Caco-2 (cell line): ENCODE data around the gene ETDC. TPM values are rescaled to one million over a fixed set of nuclear protein-coding genes. Genes with fewer than 3 reads are reported as not detected.

Source experiments
- BruUV-seq: library from RNA; stranded (reverse); fragments of 400-500 nt; replicated peaks from 2 replicates; lab custom pipeline; 2021; lab: Mats Ljungman, UMichigan
- CTCF ChIA-PET: fragments of 300-600 bp; sonication (Branson Sonifier 250); formaldehyde crosslinking; loops from one replicate; lab custom pipeline; 2022; ENCODE audit warnings: antibody characterized with exemption; lab: Charles Lee
- POLR2A ChIA-PET: fragments of 300-600 bp; sonication (Branson Sonifier 250); formaldehyde crosslinking; loops from one replicate; lab custom pipeline; 2022; ENCODE audit warnings: antibody characterized with exemption; lab: Charles Lee
- DNase-seq, 2 experiments: peaks; one replicate each; pipeline versions ENCODE4 v3.0.0 to v3.0.0-alpha.2; 2020 to 2022
- H3K27me3 ChIP-seq: replicated peaks from 2 replicates; pipeline ENCODE4 v1.6.0; 2011; ENCODE audit warnings: low read length; ENCODE audit not compliant: control insufficient read depth, insufficient read depth
- H3K36me3 ChIP-seq: 2 replicates; pipeline ENCODE4 v1.5.1; 2011; ENCODE audit warnings: low read length; ENCODE audit not compliant: control insufficient read depth, insufficient read depth
- H3K4me1 ChIP-seq: fragments of 250-450 bp; sonication (Bioruptor Pico); 2 replicates; pipeline ENCODE4 v1.5.1; 2020; ENCODE audit warnings: mild to moderate bottlenecking
- H3K4me3 ChIP-seq: 2 replicates; pipeline ENCODE4 v1.5.1; 2011; ENCODE audit warnings: low read depth, mild to moderate bottlenecking, control low read depth, low read length
- H3K9me3 ChIP-seq: fragments of 250-450 bp; sonication (Bioruptor Pico); 2 replicates; pipeline ENCODE4 v1.5.1; 2020; ENCODE audit warnings: mild to moderate bottlenecking, moderate library complexity
- H3K27ac Mint-ChIP-seq: one replicate; pipeline ENCODE4 v1.8.0; 2022; ENCODE audit warnings: mixed read lengths; ENCODE audit not compliant: unreplicated experiment
- H3K27me3 Mint-ChIP-seq: one replicate; pipeline ENCODE4 v1.8.0; 2022; ENCODE audit warnings: mixed read lengths; ENCODE audit not compliant: insufficient read depth, unreplicated experiment
- H3K36me3 Mint-ChIP-seq: one replicate; pipeline ENCODE4 v1.8.0; 2022; ENCODE audit warnings: mild to moderate bottlenecking, mixed read lengths; ENCODE audit not compliant: insufficient read depth, unreplicated experiment
- H3K4me1 Mint-ChIP-seq: one replicate; pipeline ENCODE4 v1.8.0; 2022; ENCODE audit warnings: low read depth, mixed read lengths; ENCODE audit not compliant: unreplicated experiment
- H3K4me3 Mint-ChIP-seq: one replicate; pipeline ENCODE4 v1.8.0; 2022; ENCODE audit warnings: mild to moderate bottlenecking, moderate library complexity, mixed read lengths; ENCODE audit not compliant: unreplicated experiment
- H3K9me3 Mint-ChIP-seq: one replicate; pipeline ENCODE4 v1.8.0; 2022; ENCODE audit warnings: mixed read lengths; ENCODE audit not compliant: unreplicated experiment
- CTCF ChIP-seq, 2 experiments: fragments of 200-600 bp in 1 of 2; IDR thresholded peaks; 1 replicate in 1 of 2; 2 replicates in 1 of 2; pipeline versions ENCODE4 v1.5.1 to v1.8.0; 2011 to 2022; ENCODE audit warnings: antibody characterized with exemption in 1 of 2, control low read depth in 1 of 2, inconsistent platforms in 1 of 2, low read depth in 1 of 2, low read length in 1 of 2, mild to moderate bottlenecking in 1 of 2, moderate library complexity in 1 of 2; ENCODE audit not compliant: insufficient read depth in 1 of 2, severe bottlenecking in 1 of 2, unreplicated experiment in 1 of 2
- intact Hi-C: fragments of 100-400 bp; cut with micrococcal nuclease; formaldehyde crosslinking; loops from one replicate; pipeline ENCODE4 v1.10.0; 2022; ENCODE audit not compliant: unreplicated experiment
- total RNA-seq: library from RNA; stranded (reverse); gene quantifications from 2 replicates; pipeline ENCODE4 v1.2.3, GENCODE V29; 2022

ETDC gene
- total RNA-seq, 1 experiment from 2014 or later, result not detected

- intact Hi-C loops, result no loop called here
Observed at GRCh38 chrX:135327299-135327698, 18.0 kb downstream of the ETDC start.

GRCh38 chrX:135328421-135329005 lies 19.2 kb downstream of the ETDC start:
- no peaks in the 10 kb centered on the region for H3K9me3 Mint-ChIP-seq
- POLR2A ChIA-PET, result no interaction called here
- no peaks in the 10 kb centered on the region for H3K4me1 Mint-ChIP-seq
- Histone ChIP-seq H3K4me1 (no peaks in the 10 kb centered on the region), H3K4me3 (no peak overlapping the region), H3K27me3 (no peaks in the 10 kb centered on the region), H3K9me3 (no peaks in the 10 kb centered on the region), H3K36me3 (no peaks in the 10 kb centered on the region)
- CTCF ChIA-PET, result no interaction called here
- TF ChIP-seq CTCF (IDR thresholded peaks at IDR 0.05; ENCODE audit: insufficient read depth in 1 of 2, low read depth in 1 of 2, low read length in 1 of 2, severe bottlenecking in 1 of 2, unreplicated experiment in 1 of 2), result no peak
- no TSS peak for BruUV-seq
- DNase-seq, result no peak
- H3K27ac Mint-ChIP-seq, result no peak overlapping the region
- intact Hi-C loops, result no loop called here
- no peak overlapping the region for H3K4me3 Mint-ChIP-seq
- H3K36me3 Mint-ChIP-seq, result no peaks in the 10 kb centered on the region
- no peaks in the 10 kb centered on the region for H3K27me3 Mint-ChIP-seq

More at GRCh38 chrX:135327299-135327698, 18.0 kb downstream of the ETDC start:
- TF ChIP-seq CTCF (IDR thresholded peaks at IDR 0.05; ENCODE audit: insufficient read depth in 1 of 2, low read depth in 1 of 2, low read length in 1 of 2, severe bottlenecking in 1 of 2, unreplicated experiment in 1 of 2), result no peak
- no peaks in the 10 kb centered on the region for H3K36me3 ChIP-seq
- H3K4me3 Mint-ChIP-seq, result no peak overlapping the region
- H3K4me1 Mint-ChIP-seq, result no peaks in the 10 kb centered on the region
- no peak for DNase-seq
- ChIA-PET POLR2A (no interaction called here), CTCF (no interaction called here)
- no peaks in the 10 kb centered on the region for H3K4me1 ChIP-seq
- no TSS peak for BruUV-seq
- H3K27me3 ChIP-seq, result no peaks in the 10 kb centered on the region
- H3K9me3 ChIP-seq, result no peaks in the 10 kb centered on the region; the same call in 1 of the 2 replicates
- no peaks in the 10 kb centered on the region for H3K36me3 Mint-ChIP-seq
- H3K27me3 Mint-ChIP-seq, result no peaks in the 10 kb centered on the region
- H3K9me3 Mint-ChIP-seq, result peaks cover 6% of the 10 kb centered on the region
- no peak overlapping the region for H3K4me3 ChIP-seq
- H3K27ac Mint-ChIP-seq, result no peak overlapping the region

- no peaks in the 10 kb centered on the region for H3K4me1 ChIP-seq
- no peaks in the 10 kb centered on the region for H3K36me3 Mint-ChIP-seq
- no peaks in the 10 kb centered on the region for H3K9me3 ChIP-seq
- DNase-seq, result no peak
- no peaks in the 10 kb centered on the region for H3K27me3 Mint-ChIP-seq
- TF ChIP-seq CTCF (IDR thresholded peaks at IDR 0.05; ENCODE audit: insufficient read depth in 1 of 2, low read depth in 1 of 2, low read length in 1 of 2, severe bottlenecking in 1 of 2, unreplicated experiment in 1 of 2), result no peak
- BruUV-seq, result no TSS peak
- ChIA-PET CTCF (no interaction called here), POLR2A (no interaction called here)
- no peak overlapping the region for H3K4me3 Mint-ChIP-seq
- no peaks in the 10 kb centered on the region for H3K27me3 ChIP-seq
- no peaks in the 10 kb centered on the region for H3K9me3 Mint-ChIP-seq
- H3K4me1 Mint-ChIP-seq, result no peaks in the 10 kb centered on the region
- no peak overlapping the region for H3K27ac Mint-ChIP-seq
- peaks cover 2% of the 10 kb centered on the region; the same call in 1 of the 2 replicates for H3K36me3 ChIP-seq
- H3K4me3 ChIP-seq, result no peak overlapping the region
- intact Hi-C loops, result no loop called here
Observed at GRCh38 chrX:135330706-135331105, 21.4 kb downstream of the ETDC start.
